Lower leg skin (tissue), 4 donors: ENCODE results near the gene SPRR2G. TPM values are rescaled to one million over a fixed set of nuclear protein-coding genes. Genes with fewer than 3 reads are reported as not detected.

Source experiments
- DNase-seq, 2 donors: peaks; one replicate each; pipeline ENCODE4 v3.0.0-alpha.2; 2019; ENCODE audit warnings: low spot score in 2 of 2
- H3K4me3 ChIP-seq: fragments of 200-600 bp; sonication (generic); 2 replicates; pipeline ENCODE4 v1.5.1; 2017; ENCODE audit warnings: mild to moderate bottlenecking, low read depth; ENCODE audit not compliant: poor library complexity, severe bottlenecking
- POLR2A ChIP-seq, 2 donors: fragments of 450-650 bp; IDR thresholded peaks; one replicate each; pipeline ENCODE4 v1.6.1; 2016 to 2017; ENCODE audit warnings: antibody characterized with exemption in 2 of 2, mild to moderate bottlenecking in 1 of 2, moderate library complexity in 1 of 2
- WGBS, 2 donors: methylation state at CpG; one replicate each; pipeline ENCODE4 v1.1.5; 2018; 5-methylcytosine and 5-hydroxymethylcytosine counted together
- intact Hi-C: fragments of 100-400 bp; cut with DNase I; formaldehyde crosslinking; loops from one replicate; pipeline ENCODE4 v1.15.0; 2023; ENCODE audit warnings: low total_unique reads
- total RNA-seq, 4 donors: library from RNA; depleted of rRNA; stranded (reverse); fragments of >200 nt; gene quantifications; one replicate each; pipeline ENCODE4 v1.1.0, GENCODE V29; 2016
- TF ChIP-seq, protein P1 (sequence below), 3 donors: fragments of 450-650 bp; IDR thresholded peaks; one replicate each; pipeline ENCODE4 v1.5.1; 2016; ENCODE audit warnings: antibody characterized with exemption in 3 of 3, mild to moderate bottlenecking in 3 of 3, moderate library complexity in 2 of 3

The SPRR2G gene
- total RNA-seq, 4 donors from 2014 or later = 58.1 to 175 (median 92.7) TPM

DNA sequence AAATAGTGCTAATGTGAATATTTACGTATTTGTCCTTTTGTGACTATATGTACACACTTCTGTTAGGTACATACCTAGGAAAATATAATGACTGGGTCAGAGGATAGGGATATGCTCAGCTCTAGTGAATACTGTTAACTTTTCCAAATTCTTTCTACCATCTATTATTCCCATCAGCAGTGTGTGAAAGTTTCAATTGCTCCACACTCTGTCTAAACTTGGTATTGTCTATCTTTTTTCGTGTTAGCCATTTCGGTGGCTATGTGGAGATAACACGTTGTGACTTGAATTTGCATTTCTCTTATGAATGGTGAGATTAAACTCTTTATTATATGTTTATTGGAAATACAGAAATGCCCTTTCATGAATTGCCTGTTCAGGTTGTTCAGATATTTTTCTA lies 29.9 kb upstream of the SPRR2G start:
- TF ChIP-seq POLR2A (IDR thresholded peaks at IDR 0.05) = no peak
- intact Hi-C loops = no loop called here
- 60 to 64% methylated on average over 4 of the region's 4 CpGs for WGBS, 2 donors
- H3K4me3 ChIP-seq = no peak overlapping the region
- DNase-seq = no peak

DNA sequence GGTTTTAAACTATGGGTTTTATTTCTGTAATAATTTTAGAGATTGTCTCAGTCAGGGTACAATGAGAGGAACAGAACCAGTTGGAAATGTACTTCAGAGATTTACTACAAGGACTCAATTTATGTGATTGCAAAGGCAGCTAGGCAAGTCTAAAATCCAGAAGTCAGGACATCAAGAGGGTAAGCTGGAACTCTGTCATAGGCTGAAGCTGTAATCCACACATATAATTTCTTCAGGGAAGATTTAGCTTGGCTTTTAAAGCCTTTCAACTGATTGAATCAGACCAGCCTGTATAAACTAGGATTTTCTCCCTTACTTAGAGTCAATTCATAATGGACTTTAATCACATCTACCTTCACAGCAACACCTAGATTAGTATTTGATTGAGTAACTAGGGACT lies 28.2 kb upstream of the SPRR2G start:
- DNase-seq = no peak
- H3K4me3 ChIP-seq = no peak overlapping the region
- TF ChIP-seq POLR2A (IDR thresholded peaks at IDR 0.05) = no peak
- TF ChIP-seq, protein P1, sequence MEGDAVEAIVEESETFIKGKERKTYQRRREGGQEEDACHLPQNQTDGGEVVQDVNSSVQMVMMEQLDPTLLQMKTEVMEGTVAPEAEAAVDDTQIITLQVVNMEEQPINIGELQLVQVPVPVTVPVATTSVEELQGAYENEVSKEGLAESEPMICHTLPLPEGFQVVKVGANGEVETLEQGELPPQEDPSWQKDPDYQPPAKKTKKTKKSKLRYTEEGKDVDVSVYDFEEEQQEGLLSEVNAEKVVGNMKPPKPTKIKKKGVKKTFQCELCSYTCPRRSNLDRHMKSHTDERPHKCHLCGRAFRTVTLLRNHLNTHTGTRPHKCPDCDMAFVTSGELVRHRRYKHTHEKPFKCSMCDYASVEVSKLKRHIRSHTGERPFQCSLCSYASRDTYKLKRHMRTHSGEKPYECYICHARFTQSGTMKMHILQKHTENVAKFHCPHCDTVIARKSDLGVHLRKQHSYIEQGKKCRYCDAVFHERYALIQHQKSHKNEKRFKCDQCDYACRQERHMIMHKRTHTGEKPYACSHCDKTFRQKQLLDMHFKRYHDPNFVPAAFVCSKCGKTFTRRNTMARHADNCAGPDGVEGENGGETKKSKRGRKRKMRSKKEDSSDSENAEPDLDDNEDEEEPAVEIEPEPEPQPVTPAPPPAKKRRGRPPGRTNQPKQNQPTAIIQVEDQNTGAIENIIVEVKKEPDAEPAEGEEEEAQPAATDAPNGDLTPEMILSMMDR (IDR thresholded peaks at IDR 0.05) = no peak
- intact Hi-C loops = no loop called here

DNA sequence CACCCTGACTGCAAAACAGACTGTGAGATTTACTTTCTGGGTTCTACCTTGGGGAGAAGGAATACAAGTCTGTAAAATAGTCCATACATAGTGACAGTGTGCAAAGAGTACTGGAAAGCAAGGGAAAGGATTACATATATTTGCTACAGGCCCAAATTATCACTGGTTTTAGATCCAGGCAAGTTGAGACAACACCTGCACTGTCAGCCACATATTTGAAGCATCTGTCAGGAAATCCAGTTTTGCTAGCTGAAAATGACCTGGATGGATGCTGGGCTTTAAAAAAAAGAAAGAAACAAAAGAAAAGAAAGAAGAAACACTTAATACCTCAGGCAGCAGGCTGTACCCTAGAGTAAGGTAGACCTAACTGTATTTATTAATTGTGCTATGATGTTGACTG lies 23.9 kb upstream of the SPRR2G start:
- intact Hi-C loops = no loop called here
- no peak for DNase-seq
- no peak overlapping the region for H3K4me3 ChIP-seq
- TF ChIP-seq POLR2A (IDR thresholded peaks at IDR 0.05) = no peak
- TF ChIP-seq, protein P1 (IDR thresholded peaks at IDR 0.05) = no peak

DNA sequence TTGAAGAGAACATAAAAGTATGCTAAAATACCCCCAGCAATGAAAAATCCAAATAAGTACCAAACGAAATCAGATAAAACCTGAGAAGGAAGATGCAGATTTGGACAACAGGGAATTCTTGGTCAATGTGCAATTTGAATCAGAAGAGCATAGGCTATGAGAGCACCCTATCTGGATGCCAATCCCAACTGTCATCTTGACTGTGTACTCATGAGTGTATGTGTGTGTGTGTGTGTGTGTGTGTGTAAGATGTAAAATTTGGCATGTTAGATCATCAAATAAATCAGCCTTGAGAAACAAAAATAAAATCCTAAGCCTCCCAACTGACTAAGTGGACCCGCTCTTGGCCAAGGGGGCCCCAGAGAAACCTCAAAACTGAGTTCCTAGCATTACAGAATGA lies 18.0 kb upstream of the SPRR2G start:
- H3K4me3 ChIP-seq = no peak overlapping the region
- DNase-seq = no peak
- 73 to 83% methylated on average over 2 of the region's 2 CpGs for WGBS, 2 donors
- intact Hi-C loops = no loop called here
- no peak for TF ChIP-seq POLR2A (IDR thresholded peaks at IDR 0.05)
- TF ChIP-seq, protein P1 (IDR thresholded peaks at IDR 0.05) = no peak

DNA sequence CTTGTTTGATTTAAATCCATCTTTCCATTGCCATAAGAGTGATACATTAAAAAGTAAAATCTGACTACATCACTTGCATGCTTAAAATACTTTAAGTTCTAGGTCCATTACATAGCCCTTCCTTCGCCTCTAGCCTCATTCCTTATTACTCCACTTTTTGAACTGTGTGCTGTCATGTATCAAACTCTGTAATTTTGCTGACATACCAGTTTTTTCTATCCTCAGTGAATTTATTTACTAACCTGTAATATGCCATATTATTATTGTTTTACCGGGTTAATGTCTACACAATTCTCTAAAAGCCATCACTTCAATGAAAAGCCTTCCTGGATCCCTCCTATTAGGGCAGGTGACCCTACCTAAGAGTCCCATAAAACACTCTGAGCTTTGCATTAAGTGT lies 4.9 kb upstream of the SPRR2G start:
- intact Hi-C loops = no loop called here
- H3K4me3 ChIP-seq = no peak overlapping the region
- no peak for TF ChIP-seq POLR2A (IDR thresholded peaks at IDR 0.05)
- TF ChIP-seq, protein P1 (IDR thresholded peaks at IDR 0.05) = no peak
- 53 to 76% methylated on average over 2 of the region's 2 CpGs for WGBS, 2 donors
- no peak for DNase-seq

DNA sequence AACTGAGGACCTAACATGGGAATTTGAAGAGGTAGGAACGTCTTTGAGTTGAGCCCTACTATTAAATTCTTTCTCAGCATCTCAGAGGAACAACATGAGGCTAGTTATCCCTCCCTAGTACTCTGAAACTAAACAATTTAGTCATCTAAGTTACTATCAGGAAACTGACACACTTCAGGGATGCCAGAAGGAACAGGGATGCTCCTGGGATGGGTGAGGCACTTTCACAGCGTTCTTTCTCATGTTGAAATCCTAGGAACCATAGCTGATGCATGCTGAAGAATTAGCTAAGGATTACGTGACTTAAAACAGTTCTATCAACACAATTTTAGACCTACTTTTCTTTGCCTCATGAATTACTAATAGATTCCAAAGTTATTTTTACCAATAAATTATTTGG lies 1.8 kb upstream of the SPRR2G start:
- no peak overlapping the region for H3K4me3 ChIP-seq
- no peak for TF ChIP-seq POLR2A (IDR thresholded peaks at IDR 0.05)
- TF ChIP-seq, protein P1 (IDR thresholded peaks at IDR 0.05) = no peak
- 68 to 75% methylated on average over 3 of the region's 3 CpGs for WGBS, 2 donors
- intact Hi-C loops = no loop called here
- DNase-seq = no peak
